ENCODE results near the gene ZFP36L1.

DNA sequence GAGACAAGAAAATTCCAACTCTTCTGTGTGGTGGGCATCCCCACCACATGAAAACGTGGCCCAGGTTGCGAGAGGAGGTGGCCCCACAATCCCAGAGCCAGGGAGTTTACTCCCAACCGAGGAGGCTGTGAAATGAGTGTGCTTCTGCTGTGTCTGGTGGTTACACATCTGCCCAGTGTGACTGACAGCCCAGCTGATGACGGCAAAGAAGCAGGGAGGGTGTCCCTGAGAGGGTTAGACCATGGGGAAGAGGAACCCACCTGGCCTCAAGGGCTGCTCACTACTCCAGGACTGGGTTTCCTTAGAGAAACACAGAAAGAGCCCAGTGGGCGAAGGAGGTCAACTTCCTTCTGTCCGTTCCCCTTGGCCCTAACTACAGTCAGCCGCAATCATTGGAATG is 24.6 kb downstream of the ZFP36L1 start:
- TF ChIP-seq, protein P1, sequence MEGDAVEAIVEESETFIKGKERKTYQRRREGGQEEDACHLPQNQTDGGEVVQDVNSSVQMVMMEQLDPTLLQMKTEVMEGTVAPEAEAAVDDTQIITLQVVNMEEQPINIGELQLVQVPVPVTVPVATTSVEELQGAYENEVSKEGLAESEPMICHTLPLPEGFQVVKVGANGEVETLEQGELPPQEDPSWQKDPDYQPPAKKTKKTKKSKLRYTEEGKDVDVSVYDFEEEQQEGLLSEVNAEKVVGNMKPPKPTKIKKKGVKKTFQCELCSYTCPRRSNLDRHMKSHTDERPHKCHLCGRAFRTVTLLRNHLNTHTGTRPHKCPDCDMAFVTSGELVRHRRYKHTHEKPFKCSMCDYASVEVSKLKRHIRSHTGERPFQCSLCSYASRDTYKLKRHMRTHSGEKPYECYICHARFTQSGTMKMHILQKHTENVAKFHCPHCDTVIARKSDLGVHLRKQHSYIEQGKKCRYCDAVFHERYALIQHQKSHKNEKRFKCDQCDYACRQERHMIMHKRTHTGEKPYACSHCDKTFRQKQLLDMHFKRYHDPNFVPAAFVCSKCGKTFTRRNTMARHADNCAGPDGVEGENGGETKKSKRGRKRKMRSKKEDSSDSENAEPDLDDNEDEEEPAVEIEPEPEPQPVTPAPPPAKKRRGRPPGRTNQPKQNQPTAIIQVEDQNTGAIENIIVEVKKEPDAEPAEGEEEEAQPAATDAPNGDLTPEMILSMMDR (IDR thresholded peaks at IDR 0.05) = no peak
- TF ChIP-seq POLR2A (IDR thresholded peaks at IDR 0.05) = no peak
